Astrocyte of the cerebellum (primary cell): Measurements from ENCODE around the gene INTS1.

Experiments
- DNase-seq: peaks from one replicate; pipeline ENCODE4 v3.0.0-alpha.2; 2011; ENCODE audit warnings: low read depth
- H3K4me3 ChIP-seq: 2 replicates; pipeline ENCODE4 v1.5.1; 2011; ENCODE audit warnings: mild to moderate bottlenecking, low read depth, low read length, moderate library complexity
- CTCF ChIP-seq: IDR thresholded peaks from 2 replicates; pipeline ENCODE4 v1.5.1; 2012; ENCODE audit warnings: low read length, low read depth, moderate library complexity, mild to moderate bottlenecking; ENCODE audit errors: missing control alignments
- in situ Hi-C: cut with HindIII; loops from 2 replicates; pipeline ENCODE4 v1.10.0; 2017; ENCODE audit warnings: low sequenced_read_pairs

INTS1 gene

GRCh38 chr7:1421946-1422345 is 82.2 kb downstream of the INTS1 start:
- H3K4me3 ChIP-seq: no peak overlapping the region
- no peak for TF ChIP-seq CTCF
- in situ Hi-C loops: no loop called here
- DNase-seq: no peak

GRCh38 chr7:1421020-1421790 is 83.0 kb downstream of the INTS1 start:
- no peak for TF ChIP-seq CTCF
- in situ Hi-C loops: no loop called here
- DNase-seq: no peak

More at GRCh38 chr7:1421020-1421790, 83.0 kb downstream of the INTS1 start:
- no peak overlapping the region for H3K4me3 ChIP-seq
